Measurements from ENCODE around the gene DALRD3.
A peak's percentile ranks its signal among the peaks of the same experiment; 100 is the strongest.

DNA sequence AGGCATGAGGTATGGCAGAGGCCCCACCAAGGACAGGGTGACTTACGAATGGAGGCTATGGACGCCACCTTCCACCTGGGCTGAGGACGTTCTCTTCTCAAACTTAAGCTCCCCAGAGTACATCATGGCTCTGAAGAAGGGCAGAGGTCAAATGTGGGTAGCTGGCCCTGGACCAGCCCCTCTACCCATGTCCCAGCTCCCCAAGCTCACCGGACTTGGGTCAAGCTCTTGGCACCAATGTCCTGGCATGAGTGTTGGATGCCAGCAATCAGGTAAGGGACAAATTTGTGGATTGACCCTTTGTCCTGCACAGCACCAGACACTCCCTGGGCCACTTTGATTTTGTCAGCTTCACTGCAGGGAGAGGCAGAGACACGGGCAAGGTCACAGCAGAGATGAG lies 6.1 kb upstream of the DALRD3 start:
- TF ChIP-seq CEBPB (IDR thresholded peaks at IDR 0.05; ENCODE audit: low read depth) (no peak), POLR2A (IDR thresholded peaks at IDR 0.05; ENCODE audit: borderline replicate concordance, extremely low read depth, insufficient read depth, insufficient read length) (peak; percentile 9), EZH2 (IDR thresholded peaks at IDR 0.05) (no peak), EZH2phosphoT487 (IDR thresholded peaks at IDR 0.05; ENCODE audit: borderline replicate concordance) (no peak), CBX3 (IDR thresholded peaks at IDR 0.05; ENCODE audit: low read depth) (no peak)
- TF ChIP-seq, protein P1, sequence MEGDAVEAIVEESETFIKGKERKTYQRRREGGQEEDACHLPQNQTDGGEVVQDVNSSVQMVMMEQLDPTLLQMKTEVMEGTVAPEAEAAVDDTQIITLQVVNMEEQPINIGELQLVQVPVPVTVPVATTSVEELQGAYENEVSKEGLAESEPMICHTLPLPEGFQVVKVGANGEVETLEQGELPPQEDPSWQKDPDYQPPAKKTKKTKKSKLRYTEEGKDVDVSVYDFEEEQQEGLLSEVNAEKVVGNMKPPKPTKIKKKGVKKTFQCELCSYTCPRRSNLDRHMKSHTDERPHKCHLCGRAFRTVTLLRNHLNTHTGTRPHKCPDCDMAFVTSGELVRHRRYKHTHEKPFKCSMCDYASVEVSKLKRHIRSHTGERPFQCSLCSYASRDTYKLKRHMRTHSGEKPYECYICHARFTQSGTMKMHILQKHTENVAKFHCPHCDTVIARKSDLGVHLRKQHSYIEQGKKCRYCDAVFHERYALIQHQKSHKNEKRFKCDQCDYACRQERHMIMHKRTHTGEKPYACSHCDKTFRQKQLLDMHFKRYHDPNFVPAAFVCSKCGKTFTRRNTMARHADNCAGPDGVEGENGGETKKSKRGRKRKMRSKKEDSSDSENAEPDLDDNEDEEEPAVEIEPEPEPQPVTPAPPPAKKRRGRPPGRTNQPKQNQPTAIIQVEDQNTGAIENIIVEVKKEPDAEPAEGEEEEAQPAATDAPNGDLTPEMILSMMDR (IDR thresholded peaks at IDR 0.05 in 2 of 3, conservative IDR thresholded peaks at IDR 0.05 in 1 of 3; ENCODE audit: borderline replicate concordance in 1 of 3, insufficient read depth in 1 of 3, low read depth in 2 of 3, low read length in 2 of 3), result no peak

Measured in HCT116 (cell line).